ENCODE measurements around the gene ERBB2. TPM values are rescaled to one million over a fixed set of nuclear protein-coding genes. Genes with fewer than 3 reads are reported as not detected.
"Not testable (repeated sequence)": the region's sequence is repeated elsewhere in the genome, so short reads cannot be mapped to it uniquely, and the experiment has no call there.

ERBB2 gene
- total RNA-seq, 1 donor from 2014 or later, result 84.4 TPM

DNA sequence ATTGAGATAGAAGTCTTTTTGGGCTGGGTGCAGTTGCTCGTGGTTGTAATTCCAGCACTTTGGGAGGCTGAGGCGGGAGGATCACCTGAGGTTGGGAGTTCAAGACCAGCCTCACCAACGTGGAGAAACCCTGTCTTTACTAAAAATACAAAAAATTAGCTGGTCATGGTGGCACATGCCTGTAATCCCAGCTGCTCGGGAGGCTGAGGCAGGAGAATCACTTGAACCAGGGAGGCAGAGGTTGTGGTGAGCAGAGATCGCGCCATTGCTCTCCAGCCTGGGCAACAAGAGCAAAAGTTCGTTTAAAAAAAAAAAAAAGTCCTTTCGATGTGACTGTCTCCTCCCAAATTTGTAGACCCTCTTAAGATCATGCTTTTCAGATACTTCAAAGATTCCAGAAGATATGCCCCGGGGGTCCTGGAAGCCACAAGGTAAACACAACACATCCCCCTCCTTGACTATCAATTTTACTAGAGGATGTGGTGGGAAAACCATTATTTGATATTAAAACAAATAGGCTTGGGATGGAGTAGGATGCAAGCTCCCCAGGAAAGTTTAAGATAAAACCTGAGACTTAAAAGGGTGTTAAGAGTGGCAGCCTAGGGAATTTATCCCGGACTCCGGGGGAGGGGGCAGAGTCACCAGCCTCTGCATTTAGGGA lies 577 bp upstream of the ERBB2 start:
- intact Hi-C loops (cut with DNase I); DNase-seq (ENCODE audit: low spot score): not testable (repeated sequence)

DNA sequence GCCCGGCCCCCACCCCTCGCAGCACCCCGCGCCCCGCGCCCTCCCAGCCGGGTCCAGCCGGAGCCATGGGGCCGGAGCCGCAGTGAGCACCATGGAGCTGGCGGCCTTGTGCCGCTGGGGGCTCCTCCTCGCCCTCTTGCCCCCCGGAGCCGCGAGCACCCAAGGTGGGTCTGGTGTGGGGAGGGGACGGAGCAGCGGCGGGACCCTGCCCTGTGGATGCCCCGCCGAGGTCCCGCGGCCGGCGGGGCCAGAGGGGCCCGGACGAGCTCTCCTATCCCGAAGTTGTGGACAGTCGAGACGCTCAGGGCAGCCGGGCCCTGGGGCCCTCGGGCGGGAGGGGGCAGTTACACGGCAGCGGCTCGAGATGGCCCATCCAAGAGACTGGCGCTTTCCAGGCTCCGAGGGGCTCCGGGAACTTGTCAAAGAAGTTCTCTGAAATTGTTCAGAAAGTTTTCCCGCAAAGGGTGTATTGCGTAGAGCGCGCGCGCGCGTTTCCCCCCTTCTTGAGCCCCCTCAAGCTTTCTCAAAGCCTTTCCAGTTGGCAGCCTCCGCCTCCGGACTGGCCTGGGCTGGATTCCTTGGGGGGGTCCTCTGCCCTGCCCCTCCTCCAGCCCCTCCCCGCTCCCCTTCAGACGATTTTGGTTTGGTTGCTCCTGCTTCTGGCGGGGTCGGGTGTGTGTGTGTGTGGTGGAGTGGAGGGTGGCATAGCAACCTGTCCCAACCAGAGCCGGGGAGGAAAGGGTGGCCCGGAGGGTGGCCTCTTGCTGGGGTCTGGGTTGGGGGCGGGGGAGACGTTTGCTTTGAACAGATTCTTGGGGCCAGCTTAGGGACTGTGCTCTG lies 504 bp downstream of the ERBB2 start:
- intact Hi-C loops (cut with DNase I), result no loop called here
- DNase-seq (ENCODE audit: low spot score), result no peak

GRCh38 chr17:39701012-39701783 lies 1.3 kb downstream of the ERBB2 start:
- DNase-seq (ENCODE audit: low spot score), result no peak
- intact Hi-C loops (cut with DNase I), result no loop called here

DNA sequence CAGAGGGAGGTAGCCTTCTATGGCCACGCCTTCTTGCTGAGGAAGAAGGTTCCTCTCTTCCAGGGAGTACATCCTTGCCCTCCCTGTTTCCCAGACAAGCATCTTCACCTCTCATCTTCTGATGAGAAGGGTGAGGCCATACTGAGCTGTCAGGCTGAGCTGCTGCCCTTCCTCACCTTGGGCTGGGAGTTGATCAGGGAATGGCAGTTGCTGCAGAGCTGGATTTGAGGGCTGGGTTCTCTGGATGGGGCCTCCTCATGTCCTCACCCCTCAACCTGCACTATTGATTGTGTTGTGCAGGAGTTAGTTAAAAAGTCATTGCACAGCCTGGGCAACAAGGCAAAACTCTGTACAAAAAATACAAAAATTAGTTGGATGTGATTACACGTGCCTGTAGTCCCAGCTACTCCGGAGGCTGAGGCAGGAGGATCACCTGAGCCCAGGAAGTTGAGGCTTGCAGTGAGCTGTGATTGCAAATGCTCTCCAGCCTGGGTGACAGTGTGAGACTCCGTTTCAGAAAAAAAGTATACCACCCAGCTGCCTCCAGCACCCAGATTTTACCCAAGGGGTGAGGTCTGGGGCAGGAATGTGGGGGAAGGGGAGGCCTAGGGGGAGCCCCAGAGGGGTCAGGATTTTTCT lies 2.0 kb downstream of the ERBB2 start:
- intact Hi-C loops (cut with DNase I), result no loop called here
- DNase-seq (ENCODE audit: low spot score), result no peak

GRCh38 chr17:39702901-39703893 lies 3.3 kb downstream of the ERBB2 start:
- DNase-seq (ENCODE audit: low spot score), result no peak

GRCh38 chr17:39703913-39704312 lies 4.0 kb downstream of the ERBB2 start:
- DNase-seq (ENCODE audit: low spot score), result no peak
- intact Hi-C loops (cut with DNase I), result no loop called here

More at GRCh38 chr17:39702901-39703893, 3.3 kb downstream of the ERBB2 start:
- intact Hi-C loops (cut with DNase I), result no loop called here

DNA sequence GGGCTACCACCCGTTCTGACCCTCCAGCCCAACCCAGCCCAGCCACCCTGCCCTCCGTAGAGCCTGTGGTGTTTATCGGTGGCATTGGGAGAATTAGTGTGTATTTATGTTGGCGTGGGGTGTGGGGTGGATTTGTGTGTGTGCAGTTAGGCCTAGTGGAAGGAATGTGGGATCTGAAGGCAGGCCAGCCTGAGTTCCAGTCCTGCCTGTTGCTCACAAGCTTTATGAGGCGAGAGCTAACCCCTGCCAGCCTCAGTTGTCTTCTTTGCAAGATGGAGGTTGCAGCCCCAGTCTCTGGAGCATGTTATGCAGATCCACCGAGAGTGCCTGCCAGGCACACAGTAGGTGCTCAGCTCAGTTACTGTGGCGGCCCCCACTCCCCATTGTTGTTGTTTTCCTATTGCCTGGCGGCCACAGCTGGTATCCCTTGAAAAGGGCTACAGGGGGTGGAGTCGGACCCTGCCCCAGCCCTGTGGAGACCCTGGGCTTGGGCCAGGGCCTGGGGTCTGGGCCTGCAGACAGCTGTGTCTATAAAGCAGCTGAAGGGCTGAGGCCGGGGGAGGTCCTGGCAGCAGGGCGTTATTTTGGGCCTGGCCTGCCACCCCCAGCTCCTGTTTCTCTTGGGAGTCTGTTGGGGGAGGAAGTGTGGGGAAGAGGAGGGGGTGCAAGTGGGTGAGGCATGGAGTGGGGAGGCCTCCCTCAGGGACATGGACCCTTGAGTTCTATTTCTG lies 5.1 kb downstream of the ERBB2 start:
- no peak for DNase-seq (ENCODE audit: low spot score)
- intact Hi-C loops (cut with DNase I), result no loop called here

DNA sequence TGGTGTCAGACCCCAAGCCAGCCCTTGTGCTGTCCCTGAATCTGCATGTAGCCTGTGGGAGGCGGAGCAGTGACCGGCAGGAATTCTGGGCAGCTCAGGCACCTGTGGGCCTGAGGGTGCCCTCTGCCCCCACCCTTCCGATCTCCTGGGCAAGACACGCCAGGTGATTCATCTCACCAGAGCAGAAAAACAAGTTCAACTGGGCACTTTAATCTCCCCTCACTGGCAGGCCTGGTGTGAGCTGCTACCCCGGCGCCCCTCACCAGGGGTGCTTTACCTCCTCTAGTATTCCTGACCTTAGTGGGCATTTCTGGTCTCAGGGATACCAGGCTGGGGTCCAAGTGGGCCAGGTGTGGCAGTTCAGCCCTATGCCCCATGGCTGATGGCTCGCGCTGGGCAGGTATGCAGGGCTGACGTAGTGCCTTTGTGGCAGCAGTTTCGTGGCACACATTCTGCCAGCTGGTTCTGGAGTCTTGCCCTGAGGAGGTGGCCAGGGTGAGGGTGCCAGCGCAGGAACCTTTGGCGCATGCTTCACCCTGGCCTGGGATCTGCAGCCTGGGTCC lies 6.0 kb downstream of the ERBB2 start:
- intact Hi-C loops (cut with DNase I), result no loop called here
- DNase-seq (ENCODE audit: low spot score), result no peak

GRCh38 chr17:39706383-39706782 lies 6.5 kb downstream of the ERBB2 start:
- no peak for DNase-seq (ENCODE audit: low spot score)
- intact Hi-C loops (cut with DNase I), result no loop called here

DNA sequence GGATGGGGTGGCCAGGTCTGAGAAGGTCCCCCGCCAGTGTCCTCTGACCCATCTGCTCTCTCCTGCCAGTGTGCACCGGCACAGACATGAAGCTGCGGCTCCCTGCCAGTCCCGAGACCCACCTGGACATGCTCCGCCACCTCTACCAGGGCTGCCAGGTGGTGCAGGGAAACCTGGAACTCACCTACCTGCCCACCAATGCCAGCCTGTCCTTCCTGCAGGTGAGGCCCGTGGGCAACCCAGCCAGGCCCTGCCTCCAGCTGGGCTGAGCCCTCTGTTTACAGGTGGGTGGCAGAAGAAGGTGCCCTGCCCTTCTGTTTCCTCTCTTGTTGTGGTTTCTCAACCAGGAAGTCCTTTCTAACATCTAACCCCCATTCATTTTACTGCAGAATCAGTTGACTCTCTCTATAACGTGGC lies 7.1 kb downstream of the ERBB2 start:
- DNase-seq (ENCODE audit: low spot score), result no peak
- intact Hi-C loops (cut with DNase I), result no loop called here

GRCh38 chr17:39709319-39709997 lies 9.6 kb downstream of the ERBB2 start:
- DNase-seq (ENCODE audit: low spot score), result no peak
- intact Hi-C loops (cut with DNase I), result no loop called here

DNA sequence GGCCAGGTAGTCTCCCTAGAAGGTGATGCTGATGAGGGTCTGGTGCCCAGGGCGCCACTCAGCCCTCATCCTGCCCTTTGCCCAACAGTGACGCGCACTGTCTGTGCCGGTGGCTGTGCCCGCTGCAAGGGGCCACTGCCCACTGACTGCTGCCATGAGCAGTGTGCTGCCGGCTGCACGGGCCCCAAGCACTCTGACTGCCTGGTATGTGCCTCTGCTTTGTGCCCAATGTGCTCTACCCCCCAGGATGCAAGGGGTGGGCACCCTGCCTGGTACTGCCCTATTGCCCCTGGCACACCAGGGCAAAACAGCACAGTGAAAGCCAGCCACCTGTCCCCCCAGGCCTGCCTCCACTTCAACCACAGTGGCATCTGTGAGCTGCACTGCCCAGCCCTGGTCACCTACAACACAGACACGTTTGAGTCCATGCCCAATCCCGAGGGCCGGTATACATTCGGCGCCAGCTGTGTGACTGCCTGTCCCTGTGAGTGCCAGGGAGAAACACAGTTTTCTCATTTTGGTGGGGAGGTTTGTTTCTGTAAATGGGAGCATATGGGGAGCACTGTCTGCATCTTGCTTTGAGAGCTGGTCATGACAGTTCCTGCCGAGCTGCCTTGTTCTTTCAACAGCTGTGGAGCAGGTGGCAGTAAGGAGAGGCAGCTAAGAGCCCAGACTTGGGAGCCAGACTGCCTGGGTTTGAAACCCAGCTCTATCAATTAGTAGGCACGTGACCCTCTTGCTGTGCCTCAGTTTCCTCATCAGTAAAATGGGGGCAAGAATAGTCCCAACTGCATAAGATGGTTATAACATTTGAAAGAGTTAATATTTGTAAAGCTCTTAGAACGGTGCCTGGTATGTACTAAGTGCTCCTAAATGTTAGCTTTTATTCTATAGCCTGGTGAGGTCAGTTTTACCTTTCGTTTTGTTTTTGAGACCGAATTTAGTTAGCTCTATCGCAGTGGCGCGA lies 10.4 kb downstream of the ERBB2 start:
- DNase-seq (ENCODE audit: low spot score), result no peak
- intact Hi-C loops (cut with DNase I), result no loop called here

- intact Hi-C loops (cut with DNase I); DNase-seq (ENCODE audit: low spot score): not testable (repeated sequence)
Measured at GRCh38 chr17:39711071-39711470, 11.2 kb downstream of the ERBB2 start.

DNA sequence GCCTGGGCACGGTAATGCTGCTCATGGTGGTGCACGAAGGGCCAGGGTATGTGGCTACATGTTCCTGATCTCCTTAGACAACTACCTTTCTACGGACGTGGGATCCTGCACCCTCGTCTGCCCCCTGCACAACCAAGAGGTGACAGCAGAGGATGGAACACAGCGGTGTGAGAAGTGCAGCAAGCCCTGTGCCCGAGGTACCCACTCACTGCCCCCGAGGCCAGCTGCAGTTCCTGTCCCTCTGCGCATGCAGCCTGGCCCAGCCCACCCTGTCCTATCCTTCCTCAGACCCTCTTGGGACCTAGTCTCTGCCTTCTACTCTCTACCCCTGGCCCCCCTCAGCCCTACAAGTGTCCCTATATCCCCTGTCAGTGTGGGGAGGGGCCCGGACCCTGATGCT lies 12.0 kb downstream of the ERBB2 start:
- intact Hi-C loops (cut with DNase I), result no loop called here
- no peak for DNase-seq (ENCODE audit: low spot score)

DNA sequence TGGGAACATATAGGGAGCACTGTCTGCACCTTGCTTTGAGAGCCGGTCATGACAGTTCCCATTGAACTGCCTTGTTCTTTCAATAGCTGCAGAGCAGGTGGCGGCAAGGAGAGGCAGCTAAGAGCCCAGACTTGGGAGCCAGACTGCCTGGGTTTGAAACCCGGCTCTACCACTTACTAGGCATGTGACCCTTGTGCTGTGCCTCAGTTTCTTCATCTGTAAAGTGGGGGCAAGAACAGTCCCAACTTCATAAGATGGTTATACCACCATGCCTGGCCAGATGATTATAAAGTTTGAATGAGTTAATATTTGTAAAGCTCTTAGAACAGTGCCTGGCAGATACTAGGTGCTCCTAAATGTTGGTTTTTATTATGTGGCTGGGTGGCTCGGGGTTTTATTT lies 14.4 kb downstream of the ERBB2 start:
- intact Hi-C loops (cut with DNase I), result no loop called here
- no peak for DNase-seq (ENCODE audit: low spot score)
